HepG2 (cell line): ENCODE measurements around the gene SPTAN1. TPM values are rescaled to one million over a fixed set of nuclear protein-coding genes. Genes with fewer than 3 reads are reported as not detected.

ENCODE experiments used
- HMGXB4 ChIP-seq, 2 experiments: sonication (generic) in 1 of 2; formaldehyde crosslinking in 1 of 2; IDR thresholded peaks; 2 replicates each; pipeline versions ENCODE4 v1.4.0 to v1.6.1; 2018 to 2020; ENCODE audit warnings: missing genetic modification reagents in 2 of 2, borderline replicate concordance in 1 of 2, low read depth in 1 of 2, mild to moderate bottlenecking in 1 of 2, missing biosample characterization in 1 of 2
- HNRNPLL ChIP-seq: fragments of 200-400 bp; formaldehyde crosslinking; IDR thresholded peaks from 2 replicates; pipeline ENCODE4 v1.6.1; 2017; ENCODE audit warnings: mild to moderate bottlenecking, low read depth, low read length; ENCODE audit not compliant: poor library complexity, severe bottlenecking
- MAZ ChIP-seq, 2 experiments: sonication (generic) in 1 of 2; formaldehyde crosslinking in 1 of 2; IDR thresholded peaks; 2 replicates each; pipeline versions ENCODE4 v1.5.0 to v1.6.1; 2012 to 2020; ENCODE audit warnings: low read depth in 2 of 2, mild to moderate bottlenecking in 2 of 2, borderline replicate concordance in 1 of 2, improper control_type of control experiment in 1 of 2, low read length in 1 of 2, missing genetic modification reagents in 1 of 2, moderate library complexity in 1 of 2
- MNT ChIP-seq: fragments of 450-650 bp; IDR thresholded peaks from 2 replicates; pipeline ENCODE4 v1.6.1; 2016
- MYC ChIP-seq: sonication (generic); formaldehyde crosslinking; IDR thresholded peaks from 2 replicates; pipeline ENCODE4 v1.9.0; 2021; ENCODE audit warnings: missing genetic modification reagents, borderline replicate concordance
- NFE2 ChIP-seq: sonication (generic); formaldehyde crosslinking; IDR thresholded peaks from 2 replicates; pipeline ENCODE4 v1.4.0; 2020; ENCODE audit warnings: missing genetic modification reagents
- POGK ChIP-seq: sonication (generic); formaldehyde crosslinking; conservative IDR thresholded peaks from 2 replicates; pipeline ENCODE4 v1.8.0; 2022; ENCODE audit warnings: mild to moderate bottlenecking, moderate library complexity, missing genetic modification reagents
- RFX5 ChIP-seq: IDR thresholded peaks from 2 replicates; pipeline ENCODE4 v1.6.1; 2011; ENCODE audit warnings: low read depth, low read length, improper control_type of control experiment
- SIN3A ChIP-seq: IDR thresholded peaks from 2 replicates; pipeline ENCODE4 v1.6.1; 2011; ENCODE audit warnings: low read depth, mild to moderate bottlenecking, control low read depth, low read length, borderline replicate concordance
- TFAP4 ChIP-seq: sonication (generic); IDR thresholded peaks from 2 replicates; pipeline ENCODE4 v1.6.1; 2016; ENCODE audit warnings: low read depth, borderline replicate concordance
- ZMYM3 ChIP-seq: sonication (generic); formaldehyde crosslinking; IDR thresholded peaks from 2 replicates; pipeline ENCODE4 v1.5.1; 2020; ENCODE audit warnings: mild to moderate bottlenecking, missing genetic modification reagents
- ZNF263 ChIP-seq: sonication (generic); formaldehyde crosslinking; IDR thresholded peaks from 2 replicates; pipeline ENCODE4 v1.4.0; 2020; ENCODE audit warnings: missing genetic modification reagents
- ZNF275 ChIP-seq: sonication (generic); formaldehyde crosslinking; IDR thresholded peaks from 2 replicates; pipeline ENCODE4 v1.8.0; 2022; ENCODE audit warnings: missing genetic modification reagents, mild to moderate bottlenecking, inconsistent platforms, borderline replicate concordance
- ZNF607 ChIP-seq: sonication (generic); formaldehyde crosslinking; IDR thresholded peaks from 2 replicates; pipeline ENCODE4 v1.5.1; 2020; ENCODE audit warnings: missing genetic modification reagents, mild to moderate bottlenecking, borderline replicate concordance
- ZNF879 ChIP-seq: sonication (generic); formaldehyde crosslinking; IDR thresholded peaks from 2 replicates; pipeline ENCODE4 v1.8.1; 2023; ENCODE audit warnings: missing genetic modification reagents
- ZNF883 ChIP-seq: sonication (generic); formaldehyde crosslinking; IDR thresholded peaks from 2 replicates; pipeline ENCODE4 v1.5.1; 2020; ENCODE audit warnings: mild to moderate bottlenecking, missing genetic modification reagents; ENCODE audit errors: not compliant biosample characterization
- ZXDC ChIP-seq: sonication (generic); formaldehyde crosslinking; IDR thresholded peaks from 2 replicates; pipeline ENCODE4 v1.5.0; 2020; ENCODE audit warnings: mild to moderate bottlenecking, missing genetic modification reagents
- polyA plus RNA-seq, 8 experiments: library from polyadenylated mRNA; depleted of rRNA in 3 of 8; stranded (reverse) in 7 of 8; unstranded in 1 of 8; fragments of >200 nt; fragmentation: Illumina TruSeq in 4 of 8; extraction: Trizol in 4 of 8; gene quantifications; 2 replicates each; pipeline versions ENCODE4 v1.2.1 to v1.2.3, GENCODE V29; 2011 to 2016; ENCODE audit warnings: low read depth in 4 of 8, missing spikeins in 1 of 8, mixed read lengths in 1 of 8; ENCODE audit not compliant: insufficient read depth in 1 of 8
- total RNA-seq, 5 experiments: library from RNA; depleted of rRNA; stranded (reverse); fragments of >200 nt; fragmentation: Illumina TruSeq; extraction: Trizol; gene quantifications; 2 replicates each; pipeline ENCODE4 v1.2.3, GENCODE V29; 2016; ENCODE audit warnings: low read depth in 1 of 5

SPTAN1 gene
- total and polyA plus RNA-seq, 2 of the 13 experiments (the other 11 are each of a cell fraction or from before 2014, with no cell fraction given): 106 to 111 TPM

- TF ChIP-seq MNT (no peak), ZNF275 (CRISPR knock-in tag) (no peak), ZNF879 (CRISPR knock-in tag) (0 out of 2 replicates have a peak, but pooled peaks have one; percentile 31), POGK (CRISPR knock-in tag) (no peak), HMGXB4 (CRISPR knock-in tag; IDR thresholded peaks at IDR 0.05; ENCODE audit: borderline replicate concordance in 1 of 2, low read depth in 1 of 2) (0 out of 4 replicates have a peak, but pooled peaks of 1 of the 2 experiments have one; percentile 8), SIN3A (no peak), ZNF263 (CRISPR knock-in tag) (no peak), ZNF607 (CRISPR knock-in tag) (no peak; the same call in 1 of the 2 replicates), MAZ (IDR thresholded peaks at IDR 0.05; ENCODE audit: borderline replicate concordance, low read depth, low read length) (no peak; the same call in 1 of the 2 replicates), MAZ (CRISPR knock-in tag; IDR thresholded peaks at IDR 0.05; ENCODE audit: low read depth) (no peak), HNRNPLL (no peak), ZNF883 (CRISPR knock-in tag) (no peak), TFAP4 (no peak), MYC (CRISPR knock-in tag) (peak; percentile 13; the same call in 1 of the 2 replicates), ZMYM3 (CRISPR knock-in tag) (no peak), RFX5 (no peak), NFE2 (CRISPR knock-in tag) (no peak), ZXDC (no peak; the same call in 1 of the 2 replicates)
Measured at GRCh38 chr9:128552744-128553440, 505 bp downstream of the SPTAN1 start (continued).
